ENCODE measurements around the gene MMP15.
A peak's percentile ranks its signal among the peaks of the same experiment; 100 is the strongest.
"Not testable (repeated sequence)": the region's sequence is repeated elsewhere in the genome, so short reads cannot be mapped to it uniquely, and the experiment has no call there.

MMP15 gene

DNA sequence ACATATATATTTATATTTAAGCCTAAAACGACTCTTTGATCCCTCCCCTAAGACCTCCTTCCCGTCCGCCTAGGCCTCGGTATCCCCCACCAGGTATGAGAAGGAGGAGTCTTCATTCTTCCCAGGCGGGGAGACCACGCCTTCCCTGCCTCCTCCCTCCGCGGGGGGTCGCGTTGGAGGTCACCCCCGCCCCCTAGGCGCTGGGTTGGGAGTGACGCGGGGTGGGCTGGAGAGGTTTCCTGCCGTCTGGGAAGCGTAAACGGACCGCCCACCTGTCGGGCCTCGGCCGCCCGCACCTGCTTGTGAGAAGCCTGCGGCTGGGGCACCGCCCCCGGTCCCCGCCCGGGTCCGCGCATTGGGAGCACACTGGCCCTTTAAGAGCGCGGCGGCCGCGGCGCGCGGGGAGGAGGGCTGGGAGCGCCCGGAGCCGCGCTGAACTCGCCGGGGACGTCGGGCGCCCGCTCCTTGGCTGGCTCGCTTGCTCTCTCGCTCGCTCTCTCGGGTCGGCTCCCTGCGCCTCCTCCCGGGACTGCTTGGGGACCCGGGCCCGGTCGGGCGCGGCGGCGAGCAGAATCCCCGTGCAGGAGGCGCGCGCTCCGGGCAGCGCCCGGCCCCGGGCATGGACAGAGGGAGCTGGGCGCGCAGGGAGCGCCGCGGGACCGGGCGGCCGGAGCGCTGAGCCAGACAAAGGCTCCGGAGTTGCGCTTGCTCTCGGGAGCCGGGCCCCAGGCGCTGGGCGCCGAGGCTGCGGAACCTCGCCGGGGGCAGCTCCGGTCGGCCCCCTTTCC lies at the start of gene MMP15:
MMP15 (plus strand) TSS at position 404 of the 788 bp plus-strand sequence. CDS start 597 bp downstream, outside the sequence.
- Mint-ChIP-seq H3K4me1 (peaks cover 13% of the 10 kb centered on the region), H3K4me3 (peak within 1 kb of the TSS; percentile 80), H3K36me3 (peaks cover 9% of the 10 kb centered on the region), H3K9me3 (no peaks in the 10 kb centered on the region), H3K27ac (peak within 1 kb of the TSS; percentile 80)
- DNase-seq (ENCODE audit: low spot score in 2 of 2) (peak; percentile 50 to 74), ATAC-seq (peak; percentile 81)

GRCh38 chr16:57976331-57976796 lies 49.2 kb upstream of the MMP15 start:
- H3K9me3 Mint-ChIP-seq: no peaks in the 10 kb centered on the region
- H3K4me1 Mint-ChIP-seq: peaks cover 12% of the 10 kb centered on the region
- peaks cover 5% of the 10 kb centered on the region for H3K36me3 Mint-ChIP-seq
- H3K4me3 Mint-ChIP-seq: no peak overlapping the region
- H3K27ac Mint-ChIP-seq: no peak overlapping the region
- DNase-seq (ENCODE audit: low spot score in 2 of 2) (no peak), ATAC-seq (no peak)

DNA sequence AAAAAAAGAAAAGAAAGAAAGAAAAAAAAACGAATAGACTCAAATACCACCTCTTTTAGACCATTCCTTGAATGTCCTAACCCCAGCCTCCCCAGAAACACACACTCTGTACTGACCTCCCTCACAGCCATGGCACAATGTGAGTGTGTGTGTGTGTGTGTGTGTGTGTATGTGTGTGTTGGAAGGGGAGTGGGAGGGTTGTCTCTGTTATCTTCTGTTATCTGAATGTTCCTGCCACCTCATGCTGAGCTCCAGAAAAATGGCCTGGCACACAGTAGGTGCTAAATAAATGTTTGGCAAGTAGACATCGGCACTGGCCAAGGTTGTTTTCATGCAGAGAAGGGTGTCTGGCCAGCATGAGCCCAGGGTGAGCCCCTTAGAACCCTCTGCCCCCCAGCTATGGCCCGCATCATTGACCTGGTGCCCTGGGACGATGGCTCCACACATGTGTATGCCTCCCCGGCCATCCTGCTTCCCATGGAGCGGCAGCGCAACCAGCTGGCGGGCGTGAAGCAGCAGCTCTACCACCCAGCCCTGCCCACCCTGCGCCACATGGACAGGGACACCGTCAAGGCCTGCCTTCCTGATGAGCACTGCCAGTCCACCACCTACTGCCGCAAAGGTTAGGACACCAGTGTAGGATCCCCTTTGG lies 48.0 kb upstream of the MMP15 start:
- DNase-seq (ENCODE audit: low spot score in 2 of 2) (no peak), ATAC-seq (peak; percentile 24)

DNA sequence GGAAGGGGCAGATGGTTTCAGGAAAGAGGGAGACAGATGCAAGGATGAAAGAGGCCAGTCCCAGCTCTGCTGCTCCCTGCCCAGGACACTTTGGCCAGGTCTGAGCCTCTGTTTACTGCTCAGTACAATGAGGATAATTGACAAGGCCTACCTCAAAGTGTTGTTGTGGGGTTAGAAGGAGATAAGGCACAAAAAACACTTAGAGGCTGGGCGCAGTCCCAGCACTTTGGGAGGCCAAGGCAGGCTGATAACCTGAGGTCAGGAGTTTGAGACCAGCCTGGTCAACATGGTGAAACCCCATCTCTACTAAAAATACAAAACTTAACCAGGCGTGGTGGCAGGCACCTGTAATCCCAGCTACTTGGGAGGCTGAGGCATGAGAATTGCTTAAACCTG lies 47.5 kb upstream of the MMP15 start:
- ATAC-seq; H3K9me3 Mint-ChIP-seq; H3K4me1 Mint-ChIP-seq; H3K27ac Mint-ChIP-seq; DNase-seq (ENCODE audit: low spot score in 2 of 2); H3K4me3 Mint-ChIP-seq; H3K36me3 Mint-ChIP-seq: not testable (repeated sequence)

More for the DNA sequence above, 48.0 kb upstream of the MMP15 start:
- H3K27ac Mint-ChIP-seq: no peak overlapping the region
- no peak overlapping the region for H3K4me3 Mint-ChIP-seq
- peaks cover 5% of the 10 kb centered on the region for H3K36me3 Mint-ChIP-seq
- H3K4me1 Mint-ChIP-seq: peaks cover 3% of the 10 kb centered on the region
- H3K9me3 Mint-ChIP-seq: no peaks in the 10 kb centered on the region

GRCh38 chr16:57979006-57979585 lies 46.5 kb upstream of the MMP15 start:
- Mint-ChIP-seq H3K27ac (no peak overlapping the region), H3K36me3 (peaks cover 5% of the 10 kb centered on the region), H3K4me3 (no peak overlapping the region), H3K9me3 (no peaks in the 10 kb centered on the region), H3K4me1 (peaks cover under 1% of the 10 kb centered on the region)
- DNase-seq (ENCODE audit: low spot score in 2 of 2) (no peak), ATAC-seq (no peak)

GRCh38 chr16:57981636-57982035 lies 43.9 kb upstream of the MMP15 start:
- H3K9me3 Mint-ChIP-seq: no peaks in the 10 kb centered on the region

DNA sequence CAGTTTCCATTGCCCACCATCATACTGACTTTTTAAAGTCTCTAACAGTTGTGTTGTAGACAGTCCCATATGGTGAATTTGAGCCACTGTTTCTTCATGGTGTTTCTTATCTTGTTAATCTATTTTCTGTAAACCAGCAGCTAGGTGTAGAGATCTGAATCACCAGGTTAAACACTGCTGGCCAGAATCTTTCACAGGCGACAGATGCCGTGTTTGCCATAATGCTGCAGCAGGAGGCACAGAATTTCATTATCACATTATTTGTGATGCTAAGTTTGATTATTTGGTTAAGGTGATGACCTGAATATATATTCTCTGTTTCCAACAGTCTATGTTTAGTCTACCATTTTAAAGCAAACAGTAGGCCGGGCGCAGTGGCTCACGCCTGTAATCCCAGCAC lies 43.2 kb upstream of the MMP15 start:
- Mint-ChIP-seq H3K27ac (no peak overlapping the region), H3K4me1 (peaks cover 15% of the 10 kb centered on the region), H3K36me3 (peaks cover 5% of the 10 kb centered on the region), H3K9me3 (no peaks in the 10 kb centered on the region), H3K4me3 (no peak overlapping the region)
- DNase-seq (ENCODE audit: low spot score in 2 of 2) (no peak), ATAC-seq (no peak)

More at GRCh38 chr16:57981636-57982035, 43.9 kb upstream of the MMP15 start:
- Mint-ChIP-seq H3K27ac (no peak overlapping the region), H3K36me3 (peaks cover 5% of the 10 kb centered on the region), H3K4me1 (peaks cover 15% of the 10 kb centered on the region), H3K4me3 (no peak overlapping the region)
- ATAC-seq (no peak), DNase-seq (ENCODE audit: low spot score in 2 of 2) (no peak)

GRCh38 chr16:57984443-57985203 lies 40.9 kb upstream of the MMP15 start:
- Mint-ChIP-seq H3K27ac (peak overlapping the region; percentile 89), H3K36me3 (no peaks in the 10 kb centered on the region), H3K4me1 (peaks cover 15% of the 10 kb centered on the region), H3K4me3 (peak overlapping the region; percentile 87), H3K9me3 (no peaks in the 10 kb centered on the region)
- ATAC-seq (peak; percentile 97), DNase-seq (ENCODE audit: low spot score in 2 of 2) (peak; percentile 86 to 93)

GRCh38 chr16:57985204-57986181 lies 40.1 kb upstream of the MMP15 start:
- Mint-ChIP-seq H3K36me3 (no peaks in the 10 kb centered on the region), H3K4me3 (peak overlapping the region; percentile 87), H3K4me1 (peaks cover 15% of the 10 kb centered on the region), H3K27ac (peak overlapping the region; percentile 89), H3K9me3 (no peaks in the 10 kb centered on the region)
- DNase-seq (ENCODE audit: low spot score in 2 of 2) (no peak), ATAC-seq (peak; percentile 73)

DNA sequence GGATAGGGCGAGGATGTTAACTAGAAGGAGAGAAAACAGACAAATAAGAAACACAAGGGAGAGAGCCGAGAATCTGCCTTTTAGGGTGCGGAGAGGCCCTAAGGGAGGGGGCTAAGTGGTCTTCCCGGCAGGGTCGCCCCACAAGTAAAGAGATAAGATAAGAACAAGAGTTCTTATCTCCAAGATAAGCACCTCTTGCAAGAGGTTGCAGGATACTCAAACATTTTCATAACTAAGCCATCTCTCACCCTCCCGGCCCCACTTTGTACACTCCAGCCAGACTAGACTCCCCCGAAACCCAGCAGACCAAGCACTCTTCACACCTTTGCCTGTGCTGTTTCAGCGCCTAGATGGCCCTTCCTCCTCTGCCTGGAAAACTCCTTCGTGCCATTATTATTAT lies 39.4 kb upstream of the MMP15 start:
- Mint-ChIP-seq H3K4me1 (peaks cover 15% of the 10 kb centered on the region), H3K9me3 (no peaks in the 10 kb centered on the region), H3K27ac (no peak overlapping the region), H3K36me3 (no peaks in the 10 kb centered on the region), H3K4me3 (peak overlapping the region; percentile 87)
- ATAC-seq (no peak), DNase-seq (ENCODE audit: low spot score in 2 of 2) (no peak)

- no peak overlapping the region for H3K4me3 Mint-ChIP-seq
- DNase-seq (ENCODE audit: low spot score in 2 of 2): no peak
- ATAC-seq: no peak
- H3K27ac Mint-ChIP-seq: no peak overlapping the region
- no peaks in the 10 kb centered on the region for H3K36me3 Mint-ChIP-seq
- peaks cover 18% of the 10 kb centered on the region for H3K4me1 Mint-ChIP-seq
- no peaks in the 10 kb centered on the region for H3K9me3 Mint-ChIP-seq
Observed at GRCh38 chr16:57987441-57988177, 37.9 kb upstream of the MMP15 start.

GRCh38 chr16:57988929-57989328 lies 36.6 kb upstream of the MMP15 start:
- DNase-seq (ENCODE audit: low spot score in 2 of 2): no peak
- H3K27ac Mint-ChIP-seq: no peak overlapping the region
- ATAC-seq: no peak
- peaks cover 24% of the 10 kb centered on the region for H3K4me1 Mint-ChIP-seq
- H3K36me3 Mint-ChIP-seq: no peaks in the 10 kb centered on the region
- no peaks in the 10 kb centered on the region for H3K9me3 Mint-ChIP-seq
- H3K4me3 Mint-ChIP-seq: no peak overlapping the region

GRCh38 chr16:57991551-57992059 lies 33.9 kb upstream of the MMP15 start:
- peaks cover 12% of the 10 kb centered on the region for H3K36me3 Mint-ChIP-seq
- no peaks in the 10 kb centered on the region for H3K9me3 Mint-ChIP-seq
- DNase-seq (ENCODE audit: low spot score in 2 of 2) (no peak), ATAC-seq (no peak)
- H3K4me3 Mint-ChIP-seq: no peak overlapping the region
- peak overlapping the region; percentile 30 for H3K27ac Mint-ChIP-seq
- H3K4me1 Mint-ChIP-seq: peaks cover 29% of the 10 kb centered on the region

All from stimulated activated effector memory CD8-positive, alpha-beta T cell treated with anti-CD3 and anti-CD28 coated beads, Interleukin-12 subunit alpha, Interleukin-12 subunit beta, amount 100 ng/mL, for 72 hours (primary cell).